ENCODE data around the gene SLC12A1. TPM values are rescaled to one million over a fixed set of nuclear protein-coding genes. Genes with fewer than 3 reads are reported as not detected.

The SLC12A1 gene
- total and polyA plus RNA-seq, 2 of the 8 experiments (the other 6 are each of a cell fraction or from before 2014, with no cell fraction given): 0.63 to 1.0 TPM

DNA sequence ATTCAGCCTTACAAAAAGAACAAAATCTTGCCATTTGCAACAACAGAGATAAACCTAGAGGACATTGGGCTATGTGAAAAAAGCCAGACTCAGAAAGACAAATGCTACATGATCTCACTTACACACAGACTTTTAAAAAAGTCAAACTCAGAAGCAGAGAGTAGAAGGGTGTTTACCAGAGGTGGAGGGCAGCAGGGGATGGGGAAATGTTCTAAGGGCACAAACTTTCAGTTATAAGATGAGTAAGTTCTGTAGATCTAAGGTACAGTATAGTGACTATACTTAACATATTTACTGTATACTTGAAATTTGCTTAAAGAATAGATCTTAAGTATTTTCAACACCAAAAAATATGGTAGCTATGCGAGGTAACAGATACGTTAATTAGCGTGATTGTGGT lies 31.0 kb upstream of the SLC12A1 start:
- Histone ChIP-seq H2BK120ac (replicated peaks; ENCODE audit: low read depth, low read length) (no peak overlapping the region), H3K23me2 (ENCODE audit: low read depth, low read length) (no peaks in the 10 kb centered on the region), H3K23ac (ENCODE audit: insufficient read length) (no peak overlapping the region), H2BK12ac (ENCODE audit: low read depth, low read length) (no peak overlapping the region), H2BK20ac (ENCODE audit: low read length) (no peak overlapping the region), H3K4me3 (ENCODE audit: extremely low read depth in 1 of 4, insufficient read depth in 2 of 4, low read depth in 3 of 4, low read length in 4 of 4) (no peak overlapping the region), H3K36me3 (ENCODE audit: control insufficient read depth in 2 of 4, insufficient read depth in 4 of 4, low read length in 3 of 4) (no peaks in the 10 kb centered on the region), H3K18ac (ENCODE audit: extremely low read depth, low read length) (no peak overlapping the region), H2BK15ac (ENCODE audit: low read length) (no peak overlapping the region), H3K4me2 (ENCODE audit: insufficient read depth in 1 of 2, low read depth in 2 of 2, low read length in 2 of 2) (0 out of 4 replicates have a peak overlapping the region, but pooled peaks of 1 of the 2 experiments have one; percentile 20), H3K4me1 (replicated peaks in 1 of 4; ENCODE audit: control insufficient read depth in 3 of 4, insufficient read depth in 4 of 4, low read length in 3 of 4) (peaks cover 0 to 13% (median 1%) of the 10 kb centered on the region in 4 experiments; a peak in 2 of 7 replicates), H3K79me2 (ENCODE audit: control insufficient read depth in 1 of 2, insufficient read depth in 2 of 2, low read length in 2 of 2) (peaks cover 9 to 75% of the 10 kb centered on the region in 2 experiments; a peak in 3 of 4 replicates), H3K56ac (replicated peaks; ENCODE audit: insufficient read length, low read depth, low read length) (no peak overlapping the region), H3K14ac (ENCODE audit: insufficient read length) (no peak overlapping the region), H4K8ac (ENCODE audit: extremely low read depth, insufficient read depth, low read length) (no peak overlapping the region), H3K27ac (ENCODE audit: low read depth, low read length) (no peak overlapping the region), H3K9me3 (ENCODE audit: insufficient read depth in 2 of 2, low read depth in 1 of 2, low read length in 1 of 2) (no peaks in the 10 kb centered on the region), H4K91ac (replicated peaks; ENCODE audit: insufficient read length, low read length) (no peak overlapping the region), H2AK5ac (ENCODE audit: low read depth, low read length) (no peak overlapping the region), H3K4ac (replicated peaks; ENCODE audit: insufficient read length, low read depth, low read length) (no peak overlapping the region), H2AFZ (ENCODE audit: low read length) (no peak overlapping the region), H4K5ac (ENCODE audit: insufficient read length, low read depth, low read length) (no peak overlapping the region), H4K20me1 (replicated peaks in 1 of 2; ENCODE audit: control insufficient read depth in 1 of 2, insufficient read depth in 2 of 2, low read length in 2 of 2) (no peaks in the 10 kb centered on the region), H2BK5ac (ENCODE audit: low read depth, low read length) (no peak overlapping the region), H3K79me1 (ENCODE audit: low read depth, low read length) (peaks cover 2% of the 10 kb centered on the region; the same call in 1 of the 2 replicates), H3K9ac (replicated peaks in 1 of 4; ENCODE audit: extremely low read depth in 1 of 4, low read depth in 3 of 4, low read length in 3 of 4) (no peak overlapping the region), H3K27me3 (replicated peaks in 1 of 4; ENCODE audit: control insufficient read depth in 3 of 4, extremely low read depth in 1 of 4, insufficient read depth in 3 of 4, low read length in 3 of 4) (no peaks in the 10 kb centered on the region)
- ChIA-PET POLR2A (ENCODE audit: partially characterized antibody) (interaction anchor here (1.0 kb wide), 1 partner anchor 162 kb away, joined by 3 read pairs; no protein-coding TSS in a partner anchor), CTCF (ENCODE audit: partially characterized antibody) (interaction anchor here (0.7 kb wide), 1 partner anchor 13 kb away, joined by 3 read pairs; no protein-coding TSS in a partner anchor)
- no peak for FAIRE-seq
- WGBS, 2 experiments (ENCODE audit: extremely low coverage in 1 of 2, insufficient coverage in 1 of 2, insufficient read length in 1 of 2, insufficient replicate concordance in 2 of 2, low coverage in 1 of 2, low lambda C conversion rate in 2 of 2, missing lambda C conversion rate in 1 of 2): 92% methylated on average over 3 of the region's 3 CpGs; no CpG with 5 or more reads in 1 of the 2 experiments
- TF ChIP-seq TAF1 (IDR thresholded peaks at IDR 0.05; ENCODE audit: low read depth, low read length) (no peak), POU5F1 (IDR thresholded peaks at IDR 0.05; ENCODE audit: low read depth, low read length) (no peak), NANOG (IDR thresholded peaks at IDR 0.05; ENCODE audit: insufficient read depth, low read depth, low read length, poor library complexity, severe bottlenecking) (no peak), HDAC2 (IDR thresholded peaks at IDR 0.05; ENCODE audit: borderline replicate concordance in 1 of 2, low read depth in 2 of 2, low read length in 2 of 2) (no peak), POLR2AphosphoS5 (IDR thresholded peaks at IDR 0.05; ENCODE audit: low read depth, low read length) (no peak), SP1 (IDR thresholded peaks at IDR 0.05; ENCODE audit: low read depth, low read length) (no peak)
- DNase-seq (ENCODE audit: low read depth in 1 of 2, low spot score in 2 of 2): no peak

Data from H1 (cell line).